ENCODE data around the gene SCTR. TPM values are rescaled to one million over a fixed set of nuclear protein-coding genes. Genes with fewer than 3 reads are reported as not detected.

SCTR gene
- total and polyA plus RNA-seq, 11 donors: 0.28 to 2.2 (median 0.44) TPM; not detected in 2

GRCh38 chr2:119548516-119549120, 24.3 kb upstream of the SCTR start:
- Histone ChIP-seq H3K9me3 (no peaks in the 10 kb centered on the region), H3K4me3 (no peak overlapping the region), H3K4me1 (peaks cover 0 to 7% (median 3%) of the 10 kb centered on the region in 12 donors), H3K27ac (no peak overlapping the region), H3K27me3 (peaks cover 0 to 15% (median 0%) of the 10 kb centered on the region in 9 donors), H3K36me3 (no peaks in the 10 kb centered on the region)
- intact Hi-C loops (cut with DNase I): no loop called here
- 79 to 92% (median 90%) methylated on average over 2 of the region's 2 CpGs for WGBS, 4 donors
- TF ChIP-seq CTCF (IDR thresholded peaks at IDR 0.05) (no peak), POLR2A (IDR thresholded peaks at IDR 0.05) (no peak)
- no peak for DNase-seq
- no peak for ATAC-seq

- 72 to 81% (median 76%) methylated on average over 1 of the region's 1 CpG for WGBS, 4 donors
- peaks cover 0 to 7% (median 3%) of the 10 kb centered on the region in 12 donors for H3K4me1 ChIP-seq
- H3K27me3 ChIP-seq: peaks cover 0 to 37% (median 3%) of the 10 kb centered on the region in 9 donors
- TF ChIP-seq CTCF (IDR thresholded peaks at IDR 0.05) (no peak), POLR2A (IDR thresholded peaks at IDR 0.05) (no peak)
- DNase-seq: no peak
- intact Hi-C loops (cut with DNase I): no loop called here
- H3K9me3 ChIP-seq: no peaks in the 10 kb centered on the region
- no peak for ATAC-seq
- no peak overlapping the region for H3K4me3 ChIP-seq
- no peak overlapping the region for H3K27ac ChIP-seq
- no peaks in the 10 kb centered on the region for H3K36me3 ChIP-seq
Measured at GRCh38 chr2:119546447-119546767, 22.1 kb upstream of the SCTR start.

- Histone ChIP-seq H3K4me3 (no peak overlapping the region), H3K36me3 (no peaks in the 10 kb centered on the region), H3K9me3 (no peaks in the 10 kb centered on the region), H3K4me1 (peaks cover 0 to 7% (median 3%) of the 10 kb centered on the region in 12 donors), H3K27ac (no peak overlapping the region), H3K27me3 (peaks cover 0 to 41% (median 4%) of the 10 kb centered on the region in 9 donors)
- DNase-seq: no peak
- intact Hi-C loops (cut with DNase I): no loop called here
- TF ChIP-seq POLR2A (IDR thresholded peaks at IDR 0.05) (no peak), CTCF (IDR thresholded peaks at IDR 0.05) (no peak)
- WGBS, 4 donors: 79 to 83% (median 82%) methylated on average over 6 of the region's 6 CpGs
- no peak for ATAC-seq
Measured at GRCh38 chr2:119545754-119546446, 21.6 kb upstream of the SCTR start.

- DNase-seq (no peak), ATAC-seq (no peak)
- intact Hi-C loops (cut with DNase I): no loop called here
- Histone ChIP-seq H3K27me3 (peaks cover 0 to 41% (median 4%) of the 10 kb centered on the region in 9 donors), H3K36me3 (no peaks in the 10 kb centered on the region), H3K27ac (no peak overlapping the region), H3K4me3 (peak overlapping the region; percentile 41 to 86 (median 64)), H3K4me1 (peaks cover 0 to 7% (median 3%) of the 10 kb centered on the region in 12 donors), H3K9me3 (no peaks in the 10 kb centered on the region)
- 57 to 68% (median 62%) methylated on average over 11 of the region's 11 CpGs for WGBS, 4 donors
- TF ChIP-seq POLR2A (IDR thresholded peaks at IDR 0.05) (no peak), CTCF (IDR thresholded peaks at IDR 0.05) (no peak)
Measured at GRCh38 chr2:119544939-119545475, 20.7 kb upstream of the SCTR start.

Measured in heart left ventricle (tissue), 16 donors.